Cardiac muscle cell (in vitro differentiated cells and primary cell): ENCODE measurements around the gene DBH. TPM values are rescaled to one million over a fixed set of nuclear protein-coding genes. Genes with fewer than 3 reads are reported as not detected.

Source experiments
- DNase-seq, 2 donors: peaks; one replicate each; pipeline versions ENCODE4 v3.0.0 to v3.0.0-alpha.2; 2010 to 2017; ENCODE audit warnings: low read depth in 1 of 2, low spot score in 1 of 2
- H3K27ac ChIP-seq: fragments of 200-600 bp; sonication (generic); 2 replicates; pipeline ENCODE4 v1.5.1; 2016
- H3K27me3 ChIP-seq: fragments of 200-600 bp; sonication (generic); 2 replicates; pipeline ENCODE4 v1.6.0; 2016; ENCODE audit warnings: control low read depth
- H3K36me3 ChIP-seq: fragments of 200-600 bp; sonication (generic); 2 replicates; pipeline ENCODE4 v1.5.1; 2016; ENCODE audit warnings: control low read depth
- H3K4me1 ChIP-seq: fragments of 200-600 bp; sonication (generic); 2 replicates; pipeline ENCODE4 v1.8.1; 2017; ENCODE audit warnings: low read depth, mild to moderate bottlenecking, mixed run types
- H3K4me3 ChIP-seq: fragments of 200-600 bp; sonication (generic); 2 replicates; pipeline ENCODE4 v1.5.1; 2016; ENCODE audit warnings: mild to moderate bottlenecking
- H3K9me3 ChIP-seq: fragments of 200-600 bp; sonication (generic); 2 replicates; pipeline ENCODE4 v1.5.1; 2017; ENCODE audit warnings: low read depth, mild to moderate bottlenecking, control low read depth
- polyA plus RNA-seq: library from polyadenylated mRNA; unstranded; fragments of >200 nt; fragmentation: Nextera tagmentation; extraction: Ambion mirVana; gene quantifications from 2 replicates; pipeline ENCODE4 v1.2.1, GENCODE V29; 2016
- total RNA-seq: library from RNA; depleted of rRNA; stranded (reverse); fragments of >200 nt; gene quantifications from 2 replicates; pipeline ENCODE4 v1.2.3, GENCODE V29; 2016
- TF ChIP-seq, protein P1 (sequence below): IDR thresholded peaks from 2 replicates; pipeline ENCODE4 v1.5.1; 2012; ENCODE audit warnings: low read depth, mild to moderate bottlenecking, low read length

DBH gene
- total and polyA plus RNA-seq, 2 experiments from 2014 or later = 0.07 TPM; not detected in 1

GRCh38 chr9:133608889-133609288 lies 27.3 kb upstream of the DBH start:
- Histone ChIP-seq H3K4me1 (no peaks in the 10 kb centered on the region), H3K9me3 (no peaks in the 10 kb centered on the region), H3K27ac (no peak overlapping the region), H3K36me3 (no peaks in the 10 kb centered on the region), H3K27me3 (peaks cover 52% of the 10 kb centered on the region), H3K4me3 (peak overlapping the region; percentile 30)
- TF ChIP-seq, protein P1, sequence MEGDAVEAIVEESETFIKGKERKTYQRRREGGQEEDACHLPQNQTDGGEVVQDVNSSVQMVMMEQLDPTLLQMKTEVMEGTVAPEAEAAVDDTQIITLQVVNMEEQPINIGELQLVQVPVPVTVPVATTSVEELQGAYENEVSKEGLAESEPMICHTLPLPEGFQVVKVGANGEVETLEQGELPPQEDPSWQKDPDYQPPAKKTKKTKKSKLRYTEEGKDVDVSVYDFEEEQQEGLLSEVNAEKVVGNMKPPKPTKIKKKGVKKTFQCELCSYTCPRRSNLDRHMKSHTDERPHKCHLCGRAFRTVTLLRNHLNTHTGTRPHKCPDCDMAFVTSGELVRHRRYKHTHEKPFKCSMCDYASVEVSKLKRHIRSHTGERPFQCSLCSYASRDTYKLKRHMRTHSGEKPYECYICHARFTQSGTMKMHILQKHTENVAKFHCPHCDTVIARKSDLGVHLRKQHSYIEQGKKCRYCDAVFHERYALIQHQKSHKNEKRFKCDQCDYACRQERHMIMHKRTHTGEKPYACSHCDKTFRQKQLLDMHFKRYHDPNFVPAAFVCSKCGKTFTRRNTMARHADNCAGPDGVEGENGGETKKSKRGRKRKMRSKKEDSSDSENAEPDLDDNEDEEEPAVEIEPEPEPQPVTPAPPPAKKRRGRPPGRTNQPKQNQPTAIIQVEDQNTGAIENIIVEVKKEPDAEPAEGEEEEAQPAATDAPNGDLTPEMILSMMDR = no peak
- DNase-seq = no peak

GRCh38 chr9:133609311-133610098 lies 26.7 kb upstream of the DBH start, which contains the start of gene FAM163B:
Gene FAM163B, minus strand, starts transcription at chr9:133609389. Its CDS starts 29,166 bp downstream, at chr9:133580223.
- H3K4me1 ChIP-seq = no peaks in the 10 kb centered on the region
- peak within 1 kb of the TSS; percentile 30 for H3K4me3 ChIP-seq
- no peaks in the 10 kb centered on the region for H3K9me3 ChIP-seq
- H3K27ac ChIP-seq = no peak within 1 kb of the TSS
- DNase-seq = peak; percentile 69 to 89
- peaks cover 54% of the 10 kb centered on the region for H3K27me3 ChIP-seq
- TF ChIP-seq, protein P1 = no peak
- H3K36me3 ChIP-seq = no peaks in the 10 kb centered on the region

- H3K4me3 ChIP-seq = no peak overlapping the region
- no peaks in the 10 kb centered on the region for H3K36me3 ChIP-seq
Observed at GRCh38 chr9:133610845-133611244, 25.3 kb upstream of the DBH start.

DNA sequence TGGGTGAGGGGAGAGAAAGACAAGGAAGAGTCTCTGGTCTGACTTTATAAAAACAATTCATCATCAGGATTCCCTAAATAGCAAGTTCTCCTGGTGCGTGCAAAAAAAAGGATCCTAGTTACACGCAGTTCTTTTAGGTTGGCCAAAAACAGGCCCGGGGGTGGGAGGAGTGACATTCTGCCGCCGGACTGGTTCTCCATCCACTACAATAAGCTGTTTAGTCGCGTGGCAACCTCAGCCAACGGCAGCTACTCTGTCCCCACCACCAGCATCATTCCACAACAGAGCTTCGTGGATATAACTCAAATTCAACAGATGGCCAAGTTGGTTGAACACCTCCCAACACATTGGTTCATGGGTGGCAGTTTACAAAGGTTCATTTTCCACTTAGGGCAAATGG lies 24.1 kb upstream of the DBH start:
- DNase-seq = no peak
- TF ChIP-seq, protein P1 = no peak
- Histone ChIP-seq H3K27me3 (peaks cover 51% of the 10 kb centered on the region), H3K4me3 (no peak overlapping the region), H3K36me3 (no peaks in the 10 kb centered on the region), H3K27ac (no peak overlapping the region), H3K9me3 (no peaks in the 10 kb centered on the region), H3K4me1 (no peaks in the 10 kb centered on the region)

More at GRCh38 chr9:133610845-133611244, 25.3 kb upstream of the DBH start:
- no peak overlapping the region for H3K27ac ChIP-seq
- peaks cover 54% of the 10 kb centered on the region for H3K27me3 ChIP-seq
- no peak for DNase-seq
- H3K4me1 ChIP-seq = no peaks in the 10 kb centered on the region
- TF ChIP-seq, protein P1 = no peak
- no peaks in the 10 kb centered on the region for H3K9me3 ChIP-seq

DNA sequence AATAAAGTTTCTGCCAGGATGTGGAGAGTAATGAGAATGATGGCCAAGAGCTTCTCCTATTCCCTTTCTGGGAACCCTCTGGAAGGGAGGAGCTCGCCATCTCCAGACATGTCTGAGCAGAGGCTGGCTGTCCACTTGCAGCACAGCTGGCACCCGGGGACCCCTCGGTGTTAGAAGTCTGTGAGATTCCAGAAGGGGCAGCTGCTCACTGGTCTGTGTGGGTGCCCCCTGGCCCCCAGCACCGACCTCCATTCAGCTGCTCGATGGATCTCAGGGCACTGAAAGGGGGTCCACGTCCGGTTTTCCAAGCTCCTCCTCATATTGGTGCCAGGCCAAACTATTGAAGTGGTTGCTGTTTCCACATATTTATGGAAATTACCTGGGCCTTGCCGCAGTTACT lies 23.3 kb upstream of the DBH start:
- H3K27ac ChIP-seq = no peak overlapping the region
- no peak for DNase-seq

More for the DNA sequence above, 23.3 kb upstream of the DBH start:
- no peaks in the 10 kb centered on the region for H3K4me1 ChIP-seq
- no peaks in the 10 kb centered on the region for H3K36me3 ChIP-seq
- peaks cover 43% of the 10 kb centered on the region for H3K27me3 ChIP-seq
- H3K9me3 ChIP-seq = no peaks in the 10 kb centered on the region
- no peak overlapping the region for H3K4me3 ChIP-seq
- TF ChIP-seq, protein P1 = no peak
